GM18870 (cell line): ENCODE measurements around the gene PHAF1.
A peak's percentile ranks its signal among the peaks of the same experiment; 100 is the strongest.

Experiments
- ATAC-seq: cut with Tn5 transposase; IDR thresholded peaks from one replicate; pipeline ENCODE4 v1.9.1; 2021; ENCODE audit warnings: moderate library complexity; ENCODE audit not compliant: unreplicated experiment

PHAF1 gene

DNA sequence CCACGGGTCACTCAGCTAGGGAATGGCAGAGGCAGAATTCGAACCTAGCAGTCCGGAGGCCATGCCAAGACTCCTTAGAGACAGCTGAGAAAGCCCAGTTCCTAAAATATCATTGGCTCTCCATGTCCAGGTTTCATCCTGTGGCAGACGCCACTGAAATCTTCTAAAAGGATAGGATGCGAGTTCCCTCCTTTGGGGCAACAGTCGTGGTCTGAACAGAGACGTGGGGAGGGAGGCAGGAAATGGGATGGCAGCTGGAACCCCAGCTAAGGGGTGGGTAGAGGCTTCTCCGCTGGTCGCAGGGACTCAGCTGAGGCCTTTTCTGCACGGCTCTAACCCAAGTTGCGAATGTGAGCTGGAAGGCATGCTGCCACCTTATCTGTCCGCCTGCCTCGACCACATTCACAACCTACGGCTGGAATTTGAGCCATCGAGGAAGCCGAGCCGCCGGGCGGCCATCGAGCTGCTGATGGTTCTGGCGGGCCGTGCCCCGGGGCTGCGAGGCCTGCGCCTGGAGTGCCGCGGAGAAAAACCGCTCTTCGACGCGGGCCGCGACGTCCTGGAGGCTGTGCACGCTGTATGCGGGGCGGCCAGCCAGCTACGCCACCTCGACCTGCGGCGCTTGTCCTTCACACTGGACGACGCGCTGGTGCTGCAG lies 52.9 kb downstream of the PHAF1 start:
- ATAC-seq = no peak

DNA sequence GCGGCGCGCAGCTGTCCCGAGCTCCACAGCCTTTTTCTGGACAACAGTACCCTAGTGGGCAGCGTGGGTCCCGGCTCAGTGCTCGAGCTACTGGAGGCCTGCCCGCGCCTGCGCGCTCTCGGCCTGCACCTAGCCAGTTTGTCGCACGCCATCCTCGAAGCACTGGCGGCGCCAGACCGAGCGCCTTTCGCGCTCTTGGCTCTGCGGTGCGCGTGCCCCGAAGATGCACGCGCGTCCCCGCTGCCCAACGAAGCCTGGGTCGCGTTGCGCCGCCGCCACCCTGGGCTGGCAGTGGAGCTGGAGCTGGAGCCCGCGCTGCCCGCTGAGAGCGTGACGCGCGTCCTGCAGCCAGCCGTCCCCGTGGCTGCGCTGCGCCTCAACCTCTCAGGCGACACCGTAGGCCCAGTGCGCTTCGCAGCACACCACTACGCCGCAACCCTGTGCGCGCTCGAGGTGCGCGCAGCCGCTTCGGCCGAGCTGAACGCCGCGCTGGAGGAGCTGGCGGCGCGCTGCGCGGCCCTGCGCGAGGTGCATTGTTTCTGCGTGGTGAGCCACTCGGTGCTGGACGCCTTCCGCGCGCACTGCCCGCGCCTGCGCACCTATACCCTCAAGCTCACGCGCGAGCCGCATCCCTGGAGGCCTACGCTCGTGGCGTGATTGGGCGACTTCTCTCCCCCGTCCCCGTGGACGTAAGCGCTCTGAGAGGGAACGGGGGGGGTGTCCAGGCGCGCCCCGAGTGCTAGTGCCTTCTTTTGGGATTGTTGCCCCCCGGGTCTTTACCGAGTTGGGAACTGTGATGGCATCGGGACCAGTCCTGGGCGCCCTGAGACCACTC lies 53.6 kb downstream of the PHAF1 start:
- no peak for ATAC-seq

DNA sequence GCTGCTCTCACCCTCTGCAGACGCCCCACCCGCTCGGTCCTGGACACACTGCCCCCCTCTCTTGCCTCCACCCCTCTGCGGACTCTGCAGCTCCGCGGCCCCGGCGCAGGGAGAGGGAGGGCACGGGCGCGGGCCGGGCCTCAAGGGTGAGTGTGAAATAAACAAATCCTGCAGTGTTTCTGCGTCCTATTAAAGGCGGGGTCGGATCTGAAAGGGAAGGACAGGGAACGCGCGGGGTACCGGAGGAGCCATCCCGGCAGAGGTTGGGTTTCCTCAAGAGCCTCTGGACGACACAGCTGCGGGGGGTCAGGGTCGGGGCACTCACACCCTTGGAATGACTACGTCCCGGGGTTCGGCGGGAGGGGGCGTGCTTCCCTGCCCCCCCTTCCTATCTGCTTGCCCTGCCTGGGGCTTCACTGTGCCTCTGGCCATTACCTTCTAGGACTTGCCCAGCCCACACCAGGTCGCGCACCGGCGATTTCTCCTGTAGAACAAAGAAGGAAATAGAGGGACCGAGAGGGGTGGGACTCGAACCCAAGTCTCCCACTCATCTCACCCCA lies 54.3 kb downstream of the PHAF1 start:
- ATAC-seq = no peak

DNA sequence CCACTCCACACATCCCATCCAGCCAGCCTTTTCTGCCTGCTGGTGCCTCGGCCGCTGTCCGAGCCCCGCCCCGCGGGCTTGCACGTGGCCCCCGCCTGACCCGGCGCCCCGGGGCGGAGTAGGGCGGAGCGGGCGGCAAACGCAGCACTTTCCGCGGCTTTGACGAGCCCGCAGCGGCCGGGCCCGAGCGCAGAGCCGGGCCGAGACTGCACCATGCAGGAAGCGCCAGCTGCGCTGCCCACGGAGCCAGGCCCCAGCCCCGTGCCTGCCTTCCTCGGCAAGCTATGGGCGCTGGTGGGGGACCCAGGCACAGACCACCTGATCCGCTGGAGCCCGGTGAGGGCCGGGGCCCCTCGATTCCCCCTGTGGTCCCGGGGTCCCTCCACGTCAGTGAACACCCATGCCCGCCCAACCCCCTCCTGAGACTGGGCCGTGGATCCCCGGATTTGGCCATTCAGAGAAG lies 54.9 kb downstream of the PHAF1 start, which contains the start of gene HSF4:
TSS of gene HSF4 (plus strand) at position 147 of the 463 bp plus-strand sequence. CDS start at position 214, 67 bp downstream.
- ATAC-seq = no peak

DNA sequence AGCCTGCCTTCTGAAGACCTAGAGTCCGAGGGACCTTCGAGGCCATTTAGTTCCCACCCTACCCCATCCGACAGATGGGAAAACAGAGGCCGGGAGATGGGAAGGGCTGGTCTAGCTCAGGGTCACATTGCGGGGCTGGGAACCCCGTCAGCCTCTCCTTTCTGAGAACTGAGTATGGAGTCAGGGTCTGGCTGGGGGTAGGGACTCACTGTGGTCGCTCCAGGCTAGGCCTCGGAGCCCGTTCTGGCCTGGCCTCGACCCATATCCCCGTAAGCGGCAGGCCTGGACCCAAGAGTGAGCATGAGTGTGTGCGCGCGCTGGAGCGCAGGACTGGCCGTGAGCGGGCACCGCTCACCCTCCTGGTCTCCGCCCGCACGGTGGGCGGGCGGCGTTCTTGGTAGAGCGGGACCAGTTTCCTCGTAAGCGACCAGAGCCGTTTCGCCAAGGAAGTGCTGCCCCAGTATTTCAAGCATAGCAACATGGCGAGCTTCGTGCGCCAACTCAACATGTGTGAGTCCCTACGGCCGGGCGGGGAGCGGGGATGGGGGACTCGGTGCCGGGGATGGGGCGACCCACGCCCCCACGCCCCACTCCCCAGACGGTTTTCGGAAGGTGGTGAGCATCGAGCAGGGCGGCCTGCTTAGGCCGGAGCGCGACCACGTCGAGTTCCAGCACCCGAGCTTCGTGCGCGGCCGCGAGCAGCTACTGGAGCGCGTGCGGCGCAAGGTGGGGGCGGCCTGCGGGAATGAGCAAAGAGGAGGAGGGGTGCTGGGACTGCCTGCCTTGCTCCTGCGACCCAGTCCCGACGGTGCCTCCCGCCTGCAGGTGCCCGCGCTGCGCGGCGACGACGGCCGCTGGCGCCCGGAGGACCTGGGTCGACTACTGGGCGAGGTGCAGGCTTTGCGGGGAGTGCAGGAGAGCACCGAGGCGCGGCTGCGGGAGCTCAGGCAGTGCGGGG lies 55.7 kb downstream of the PHAF1 start:
- ATAC-seq = no peak

DNA sequence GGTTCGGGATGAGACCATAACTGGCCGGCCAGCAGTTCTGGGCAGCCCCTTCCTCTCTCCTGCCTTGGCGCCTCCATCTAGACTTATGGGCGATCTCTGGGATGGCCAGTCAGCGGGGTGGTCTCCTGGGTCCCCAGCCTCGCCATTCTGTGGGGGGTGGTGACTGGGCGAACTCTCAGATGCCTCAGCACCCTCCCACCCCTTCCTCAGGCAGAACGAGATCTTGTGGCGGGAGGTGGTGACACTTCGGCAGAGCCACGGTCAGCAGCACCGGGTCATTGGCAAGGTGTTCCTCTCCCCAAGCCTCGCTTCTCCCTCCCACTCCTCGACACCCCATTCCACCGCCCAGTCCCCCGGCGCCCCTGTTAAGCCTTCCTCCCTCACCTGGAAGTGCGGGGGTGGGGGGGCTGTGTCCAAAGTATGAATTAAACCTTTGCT lies 56.4 kb downstream of the PHAF1 start:
- ATAC-seq = no peak

DNA sequence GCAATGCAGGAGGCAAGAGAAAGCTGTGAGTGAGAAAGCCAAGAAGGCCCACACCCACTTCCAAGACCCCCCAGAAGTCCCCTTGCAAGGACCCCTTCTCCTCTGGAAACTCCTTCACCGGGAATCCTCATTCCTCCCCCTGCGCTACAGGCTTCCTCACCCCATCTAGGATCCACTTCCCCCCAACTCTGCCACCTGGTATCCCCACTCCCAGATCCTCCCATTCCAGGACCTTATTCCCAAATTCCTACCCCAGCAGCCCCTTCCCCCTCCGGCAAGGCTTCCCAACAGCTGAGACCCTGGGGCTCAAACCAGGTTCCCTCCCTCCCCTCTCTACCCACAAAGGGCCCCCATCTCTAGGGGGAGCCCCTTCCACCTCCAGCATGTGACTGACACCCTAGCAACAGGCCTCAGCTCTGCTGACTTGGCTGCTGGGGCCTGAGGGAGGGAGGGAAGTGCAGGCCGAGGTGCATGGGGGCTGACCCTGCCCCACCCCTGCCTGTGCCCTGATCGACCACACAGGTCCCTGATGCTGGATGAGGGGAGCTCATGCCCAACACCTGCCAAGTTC lies 56.9 kb downstream of the PHAF1 start:
- ATAC-seq = no peak

DNA sequence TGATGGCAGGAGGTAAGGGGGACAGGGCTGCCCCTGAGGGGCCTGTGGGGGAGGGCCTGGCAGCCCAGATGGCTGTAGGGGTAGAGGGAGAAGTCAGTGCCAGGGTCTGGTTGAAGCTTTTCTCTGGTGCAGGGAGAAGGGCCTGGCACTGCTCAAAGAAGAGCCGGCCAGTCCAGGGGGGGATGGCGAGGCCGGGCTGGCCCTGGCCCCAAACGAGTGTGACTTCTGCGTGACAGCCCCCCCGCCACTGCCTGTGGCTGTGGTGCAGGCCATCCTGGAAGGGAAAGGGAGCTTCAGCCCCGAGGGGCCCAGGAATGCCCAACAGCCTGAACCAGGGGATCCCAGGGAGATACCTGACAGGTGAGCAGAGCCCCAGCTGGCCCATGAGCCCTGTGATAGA lies 57.8 kb downstream of the PHAF1 start:
- no peak for ATAC-seq

DNA sequence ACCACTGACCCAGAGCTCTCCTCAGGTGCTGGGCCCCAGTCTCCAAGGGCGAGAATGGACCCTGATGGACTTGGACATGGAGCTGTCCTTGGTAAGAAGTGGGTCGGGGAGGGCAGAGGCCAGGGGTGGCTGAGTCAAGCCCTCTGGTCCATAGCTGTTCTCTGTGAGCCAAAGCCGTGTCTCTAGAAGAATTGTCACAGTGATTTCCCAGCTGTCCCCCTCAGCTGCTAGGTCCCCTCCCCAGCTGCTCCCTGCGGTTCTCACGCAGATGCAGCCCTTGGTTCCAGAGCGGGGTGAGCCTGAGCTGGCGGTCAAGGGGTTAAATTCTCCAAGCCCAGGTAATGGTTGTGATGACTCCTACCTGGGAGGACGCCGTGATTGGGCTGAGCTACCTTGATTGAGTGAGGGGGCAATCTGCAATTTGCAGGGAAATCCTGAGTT lies 59.3 kb downstream of the PHAF1 start:
- no peak for ATAC-seq

DNA sequence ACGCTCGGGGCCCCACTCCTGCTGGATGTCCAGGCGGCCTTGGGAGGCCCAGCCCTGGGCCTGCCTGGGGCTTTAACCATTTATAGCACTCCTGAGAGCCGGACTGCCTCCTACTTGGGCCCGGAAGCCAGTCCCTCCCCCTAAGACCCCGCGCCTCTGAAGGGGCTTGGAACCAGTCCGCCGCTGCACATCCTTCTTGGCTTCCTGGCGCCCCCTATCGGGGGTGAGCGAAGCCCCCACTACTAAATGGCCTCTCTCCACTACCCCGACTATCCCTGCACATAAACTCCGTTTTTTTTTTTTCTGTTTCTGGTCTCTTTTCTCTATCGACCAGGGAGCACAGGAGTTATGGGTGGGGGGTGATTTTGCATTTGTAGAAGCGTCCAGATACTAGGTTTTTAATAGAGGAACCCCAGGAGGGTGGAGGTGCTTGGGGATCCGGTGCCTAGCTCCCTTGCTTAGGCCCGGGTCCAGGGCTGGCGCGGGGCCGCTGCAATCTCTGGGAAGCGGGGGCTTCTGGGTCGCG lies 60.0 kb downstream of the PHAF1 start:
- no peak for ATAC-seq

DNA sequence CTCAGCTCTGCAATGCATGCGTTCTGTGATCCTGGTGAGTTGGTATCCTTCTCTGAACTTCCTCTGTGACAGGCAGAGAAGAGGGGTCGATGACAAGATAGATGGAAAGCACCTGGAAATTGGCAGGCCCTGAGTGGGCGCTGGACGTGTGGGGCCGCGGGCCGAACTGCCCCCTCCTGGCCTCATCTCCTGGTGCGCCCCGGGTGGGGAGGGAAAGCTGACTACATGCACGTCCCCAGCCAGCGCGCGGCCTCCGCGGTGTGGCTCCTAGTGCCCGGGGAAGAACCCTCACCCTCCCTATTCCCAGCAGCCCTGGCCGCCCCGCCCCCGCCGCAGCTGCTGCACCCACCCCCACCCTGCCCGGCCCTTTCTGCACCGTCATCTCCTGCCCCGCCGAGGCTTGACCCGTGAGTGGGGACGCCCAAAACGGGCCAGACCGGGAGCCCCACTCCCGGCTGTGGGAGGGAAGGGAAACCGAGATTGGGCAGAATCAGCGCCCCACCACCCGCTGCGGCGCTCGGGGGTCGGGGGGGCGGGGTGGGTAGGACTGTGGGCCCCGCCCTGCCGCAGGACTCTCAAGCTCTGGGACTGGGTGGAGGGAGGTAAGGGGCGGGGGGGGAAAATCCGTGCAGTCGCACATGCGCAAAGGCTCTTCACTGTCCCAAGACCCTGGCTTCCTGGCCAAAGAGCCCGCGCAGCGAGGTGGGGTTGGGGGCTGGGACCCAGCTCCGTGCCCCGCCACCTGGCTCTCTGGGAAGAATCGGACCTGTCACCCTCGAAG lies 60.6 kb downstream of the PHAF1 start, which contains the start of gene NOL3:
TSS of gene NOL3 (plus strand) at position 371 of the 781 bp plus-strand sequence.
- peak; percentile 43 for ATAC-seq

DNA sequence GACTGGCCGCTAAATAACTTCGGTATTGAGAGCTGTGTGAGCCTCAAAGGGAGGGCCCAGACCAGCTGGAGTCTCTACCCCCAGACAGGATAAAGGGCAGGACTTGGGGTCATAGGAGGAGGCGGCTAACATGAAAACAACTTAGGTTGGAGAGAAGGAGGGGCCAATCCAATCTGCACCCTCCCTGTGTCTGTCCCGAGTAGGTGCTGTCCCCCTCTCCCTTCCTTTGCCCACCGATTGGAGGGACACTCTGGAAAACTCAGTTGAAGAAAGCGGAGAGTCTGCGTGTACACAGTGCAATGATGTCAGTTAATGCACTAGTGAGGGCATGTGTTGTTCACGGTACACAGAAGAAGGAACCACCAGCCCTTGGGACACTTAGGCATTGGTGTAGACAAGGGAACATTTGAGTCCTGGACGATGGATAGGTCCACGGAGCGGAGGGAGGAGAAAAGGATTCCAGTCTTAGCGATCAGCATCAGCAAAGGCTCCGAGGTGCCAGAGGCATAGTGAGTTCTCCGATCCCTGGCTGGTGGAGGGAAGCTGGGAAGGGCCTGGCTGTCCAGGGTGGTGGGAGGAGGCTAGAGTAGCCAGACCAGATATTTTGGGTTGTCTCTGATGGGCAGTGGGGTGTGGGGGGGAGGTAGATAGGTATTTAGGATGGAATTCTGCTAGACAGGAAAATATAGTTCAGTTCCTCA lies 61.4 kb downstream of the PHAF1 start:
- no peak for ATAC-seq

DNA sequence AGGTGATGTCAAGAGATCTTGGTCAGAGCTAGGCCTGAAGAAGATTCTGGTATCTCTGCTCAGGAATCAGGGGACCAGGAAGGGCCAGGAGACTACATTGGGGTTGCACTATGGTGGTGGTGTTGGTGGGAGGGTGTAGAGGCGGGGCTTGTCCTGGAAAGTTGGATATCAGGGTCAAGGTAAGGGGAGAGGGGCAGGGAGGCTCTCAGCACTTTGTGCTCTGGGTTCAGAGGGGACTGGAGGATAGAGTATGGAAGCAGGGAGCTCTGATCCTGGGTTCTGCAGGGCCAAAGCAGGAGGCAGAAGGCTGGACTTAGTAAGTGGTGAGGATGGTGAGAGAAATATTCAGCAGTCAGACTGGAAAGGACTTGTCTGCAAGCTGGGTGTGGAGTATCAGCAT lies 63.6 kb downstream of the PHAF1 start:
- no peak for ATAC-seq

DNA sequence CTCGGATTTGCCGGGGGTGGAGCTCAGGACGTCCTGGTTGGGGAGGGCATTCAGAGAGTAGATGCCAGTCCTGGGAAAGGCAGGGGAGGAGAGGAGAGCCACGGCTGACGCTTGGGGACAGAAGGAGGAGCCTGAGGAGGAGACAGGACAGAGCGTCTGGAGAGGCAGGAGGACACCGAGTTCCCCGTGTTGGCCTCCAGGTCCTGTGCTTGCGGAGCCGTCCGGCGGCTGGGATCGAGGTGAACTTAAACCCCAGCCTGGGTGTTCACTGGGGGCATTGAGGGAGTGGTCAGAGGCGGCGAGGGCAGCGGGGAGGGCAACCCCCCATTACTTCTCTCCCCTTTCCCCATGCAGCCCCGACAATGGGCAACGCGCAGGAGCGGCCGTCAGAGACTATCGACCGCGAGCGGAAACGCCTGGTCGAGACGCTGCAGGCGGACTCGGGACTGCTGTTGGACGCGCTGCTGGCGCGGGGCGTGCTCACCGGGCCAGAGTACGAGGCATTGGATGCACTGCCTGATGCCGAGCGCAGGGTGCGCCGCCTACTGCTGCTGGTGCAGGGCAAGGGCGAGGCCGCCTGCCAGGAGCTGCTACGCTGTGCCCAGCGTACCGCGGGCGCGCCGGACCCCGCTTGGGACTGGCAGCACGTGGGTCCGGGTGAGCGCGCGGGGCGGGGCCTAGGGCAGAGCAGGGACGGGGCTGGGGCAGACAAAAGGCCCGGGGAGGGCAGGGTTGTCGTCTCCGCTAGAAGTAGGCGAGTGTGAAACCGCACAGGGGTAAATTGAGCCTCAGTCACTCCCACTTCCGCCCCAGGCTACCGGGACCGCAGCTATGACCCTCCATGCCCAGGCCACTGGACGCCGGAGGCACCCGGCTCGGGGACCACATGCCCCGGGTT lies 64.3 kb downstream of the PHAF1 start:
- no peak for ATAC-seq

DNA sequence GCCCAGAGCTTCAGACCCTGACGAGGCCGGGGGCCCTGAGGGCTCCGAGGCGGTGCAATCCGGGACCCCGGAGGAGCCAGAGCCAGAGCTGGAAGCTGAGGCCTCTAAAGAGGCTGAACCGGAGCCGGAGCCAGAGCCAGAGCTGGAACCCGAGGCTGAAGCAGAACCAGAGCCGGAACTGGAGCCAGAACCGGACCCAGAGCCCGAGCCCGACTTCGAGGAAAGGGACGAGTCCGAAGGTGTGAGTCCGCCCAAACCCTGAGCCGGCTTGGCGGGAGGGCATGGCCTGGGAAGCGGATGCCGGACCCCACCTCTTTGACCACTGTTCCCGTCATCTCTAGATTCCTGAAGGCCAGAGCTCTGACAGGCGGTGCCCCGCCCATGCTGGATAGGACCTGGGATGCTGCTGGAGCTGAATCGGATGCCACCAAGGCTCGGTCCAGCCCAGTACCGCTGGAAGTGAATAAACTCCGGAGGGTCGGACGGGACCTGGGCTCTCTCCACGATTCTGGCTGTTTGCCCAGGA lies 65.0 kb downstream of the PHAF1 start:
- ATAC-seq = no peak

DNA sequence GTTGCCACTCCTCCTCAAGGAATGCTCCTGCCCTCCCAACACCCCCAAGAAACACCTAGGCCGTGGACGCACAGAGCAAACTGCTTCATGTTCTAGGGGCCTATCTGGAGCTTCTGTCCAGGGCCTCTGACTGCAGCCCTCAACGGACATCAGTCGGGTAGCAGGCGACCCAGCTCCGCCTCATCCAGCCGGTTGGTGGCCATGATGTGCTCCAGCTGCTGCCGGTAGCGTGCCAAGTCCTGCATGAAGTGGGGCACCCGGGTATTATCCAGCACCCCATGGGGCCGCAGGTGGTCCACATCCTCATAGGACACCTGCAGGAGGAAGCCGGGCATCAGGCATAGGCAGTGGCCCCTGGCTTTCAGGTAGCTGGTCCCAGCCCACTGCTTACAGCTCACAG lies 66.9 kb downstream of the PHAF1 start:
- no peak for ATAC-seq
